Stimulated activated CD4-positive, alpha-beta T cell treated with anti-CD3 and anti-CD28 coated beads, Interleukin-12 subunit alpha, Interleukin-12 subunit beta, amount 100 ng/mL, for 24 hours (primary cell): Measurements from ENCODE around the gene MTREX.
"Not testable (repeated sequence)": the region's sequence is repeated elsewhere in the genome, so short reads cannot be mapped to it uniquely, and the experiment has no call there.

Source experiments
- DNase-seq, 2 experiments: peaks; one replicate each; pipeline ENCODE4 v3.0.0-alpha.2; 2020; ENCODE audit warnings: low read depth in 2 of 2

The MTREX gene

GRCh38 chr5:55307383-55308253, at the start of gene MTREX, which contains the start of gene DHX29:
MTREX (plus strand) TSS chr5:55307989; CDS start chr5:55308014, 25 bp downstream.
DHX29 (minus strand) TSS chr5:55307694; CDS start chr5:55307573, 121 bp downstream.
- DNase-seq: peak; percentile 80 to 82

- no peak for DNase-seq
Measured at GRCh38 chr5:55258339-55258738, 49.5 kb upstream of the MTREX start.

- DNase-seq: no peak
Measured at GRCh38 chr5:55276771-55277170, 31.0 kb upstream of the MTREX start.

- DNase-seq: no peak
Measured at GRCh38 chr5:55278778-55279177, 29.0 kb upstream of the MTREX start.

GRCh38 chr5:55286411-55286933, 21.3 kb upstream of the MTREX start:
- no peak for DNase-seq

- DNase-seq: no peak
Measured at GRCh38 chr5:55289808-55290207, 18.0 kb upstream of the MTREX start.

- no peak for DNase-seq
Measured at GRCh38 chr5:55290991-55291390, 16.8 kb upstream of the MTREX start.

- DNase-seq: no peak
Measured at GRCh38 chr5:55294935-55295334, 12.9 kb upstream of the MTREX start.

- DNase-seq: no peak
Measured at GRCh38 chr5:55300890-55301289, 6.9 kb upstream of the MTREX start.

- no peak for DNase-seq
Measured at GRCh38 chr5:55303238-55303690, 4.5 kb upstream of the MTREX start.

- DNase-seq: no peak
Measured at GRCh38 chr5:55304584-55304983, 3.2 kb upstream of the MTREX start.

GRCh38 chr5:55305345-55305744, 2.4 kb upstream of the MTREX start:
- DNase-seq: no peak

- DNase-seq: no peak
Measured at GRCh38 chr5:55306641-55307382, 977 bp upstream of the MTREX start.

GRCh38 chr5:55308254-55308836, 556 bp downstream of the MTREX start:
- DNase-seq: peak in 1 of 2 experiments; percentile 4

- no peak for DNase-seq
Measured at GRCh38 chr5:55313870-55314617, 6.3 kb downstream of the MTREX start.

- no peak for DNase-seq
Measured at GRCh38 chr5:55316289-55316688, 8.5 kb downstream of the MTREX start.

GRCh38 chr5:55316837-55317236, 9.0 kb downstream of the MTREX start:
- DNase-seq: no peak

- DNase-seq: not testable (repeated sequence)
Measured at GRCh38 chr5:55318237-55318636, 10.4 kb downstream of the MTREX start.

- DNase-seq: no peak
Measured at GRCh38 chr5:55319491-55319890, 11.7 kb downstream of the MTREX start.

GRCh38 chr5:55320571-55320970, 12.8 kb downstream of the MTREX start:
- no peak for DNase-seq

- no peak for DNase-seq
Measured at GRCh38 chr5:55324006-55324405, 16.2 kb downstream of the MTREX start.
